ENCODE results near the gene TTC21A.

The TTC21A gene

DNA sequence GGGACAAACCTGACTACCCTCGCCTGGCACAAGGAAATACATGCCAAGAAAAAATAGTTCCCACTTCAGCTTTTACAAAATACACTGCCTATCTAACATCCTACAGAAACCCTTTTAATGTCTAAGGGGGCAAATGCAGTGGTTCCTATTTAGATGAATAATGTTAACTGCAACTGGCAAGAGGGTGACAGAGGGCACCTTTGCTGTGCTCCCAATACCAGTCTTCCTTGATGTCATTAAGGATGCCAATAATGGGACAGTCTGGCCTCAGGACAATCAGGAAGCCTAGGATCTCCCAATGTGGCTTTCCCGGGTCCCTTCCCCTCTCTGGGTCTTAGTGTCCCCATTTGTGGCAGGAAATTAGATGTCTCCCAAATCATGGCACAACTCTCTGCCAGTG lies 32.0 kb downstream of the TTC21A start:
- TF ChIP-seq CTCF (IDR thresholded peaks at IDR 0.05; ENCODE audit: low read depth, low read length), result no peak
- TF ChIP-seq, protein P1, sequence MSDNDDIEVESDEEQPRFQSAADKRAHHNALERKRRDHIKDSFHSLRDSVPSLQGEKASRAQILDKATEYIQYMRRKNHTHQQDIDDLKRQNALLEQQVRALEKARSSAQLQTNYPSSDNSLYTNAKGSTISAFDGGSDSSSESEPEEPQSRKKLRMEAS (IDR thresholded peaks at IDR 0.05; ENCODE audit: low read depth, low read length), result no peak
- no peak for TF ChIP-seq POLR2A (IDR thresholded peaks at IDR 0.05; ENCODE audit: extremely low read depth, insufficient read length)
- no peak for TF ChIP-seq MYC (IDR thresholded peaks at IDR 0.05; ENCODE audit: low read depth, low read length)
- DNase-seq (ENCODE audit: low read depth), result no peak
- no peak overlapping the region for H3K4me3 ChIP-seq (ENCODE audit: low read depth, low read length)

- H3K4me3 ChIP-seq (ENCODE audit: low read depth, low read length), result no peak overlapping the region
- DNase-seq (ENCODE audit: low read depth), result no peak
- TF ChIP-seq CTCF (IDR thresholded peaks at IDR 0.05; ENCODE audit: low read depth, low read length) (no peak), POLR2A (IDR thresholded peaks at IDR 0.05; ENCODE audit: extremely low read depth, insufficient read length) (no peak), MYC (IDR thresholded peaks at IDR 0.05; ENCODE audit: low read depth, low read length) (no peak)
- TF ChIP-seq, protein P1 (IDR thresholded peaks at IDR 0.05; ENCODE audit: low read depth, low read length), result no peak
Observed at GRCh38 chr3:39140341-39140971, 33.0 kb downstream of the TTC21A start.

GRCh38 chr3:39141171-39141995 lies 33.9 kb downstream of the TTC21A start:
- no peak for DNase-seq (ENCODE audit: low read depth)

DNA sequence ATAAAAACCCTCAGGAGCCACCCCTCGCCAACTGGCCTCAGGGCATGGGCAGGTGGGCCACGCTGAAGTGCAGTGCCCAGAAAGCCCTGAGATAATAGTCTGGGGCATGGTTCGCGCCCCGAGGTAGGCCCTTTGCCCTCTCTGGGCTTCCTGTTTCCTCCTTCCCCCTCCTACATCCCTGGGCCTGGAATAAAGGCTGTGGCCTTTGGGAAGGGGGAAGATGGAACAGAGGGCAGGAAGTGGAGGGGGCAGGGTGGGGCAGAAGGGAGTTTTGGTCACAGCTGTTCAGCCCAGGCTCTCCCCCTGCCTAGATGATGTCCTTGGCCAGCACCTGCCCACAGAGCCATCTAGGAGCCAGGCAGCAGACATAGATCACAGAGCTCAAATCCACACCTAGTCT lies 34.6 kb downstream of the TTC21A start:
- no peak for TF ChIP-seq MYC (IDR thresholded peaks at IDR 0.05; ENCODE audit: low read depth, low read length)
- TF ChIP-seq, protein P1 (IDR thresholded peaks at IDR 0.05; ENCODE audit: low read depth, low read length), result no peak
- no peak for TF ChIP-seq POLR2A (IDR thresholded peaks at IDR 0.05; ENCODE audit: extremely low read depth, insufficient read length)
- no peak for TF ChIP-seq CTCF (IDR thresholded peaks at IDR 0.05; ENCODE audit: low read depth, low read length)
- no peak overlapping the region for H3K4me3 ChIP-seq (ENCODE audit: low read depth, low read length)
- DNase-seq (ENCODE audit: low read depth), result no peak

More at GRCh38 chr3:39141171-39141995, 33.9 kb downstream of the TTC21A start:
- TF ChIP-seq CTCF (IDR thresholded peaks at IDR 0.05; ENCODE audit: low read depth, low read length) (no peak), POLR2A (IDR thresholded peaks at IDR 0.05; ENCODE audit: extremely low read depth, insufficient read length) (no peak), MYC (IDR thresholded peaks at IDR 0.05; ENCODE audit: low read depth, low read length) (no peak)
- TF ChIP-seq, protein P1 (IDR thresholded peaks at IDR 0.05; ENCODE audit: low read depth, low read length), result no peak
- no peak overlapping the region for H3K4me3 ChIP-seq (ENCODE audit: low read depth, low read length)

DNA sequence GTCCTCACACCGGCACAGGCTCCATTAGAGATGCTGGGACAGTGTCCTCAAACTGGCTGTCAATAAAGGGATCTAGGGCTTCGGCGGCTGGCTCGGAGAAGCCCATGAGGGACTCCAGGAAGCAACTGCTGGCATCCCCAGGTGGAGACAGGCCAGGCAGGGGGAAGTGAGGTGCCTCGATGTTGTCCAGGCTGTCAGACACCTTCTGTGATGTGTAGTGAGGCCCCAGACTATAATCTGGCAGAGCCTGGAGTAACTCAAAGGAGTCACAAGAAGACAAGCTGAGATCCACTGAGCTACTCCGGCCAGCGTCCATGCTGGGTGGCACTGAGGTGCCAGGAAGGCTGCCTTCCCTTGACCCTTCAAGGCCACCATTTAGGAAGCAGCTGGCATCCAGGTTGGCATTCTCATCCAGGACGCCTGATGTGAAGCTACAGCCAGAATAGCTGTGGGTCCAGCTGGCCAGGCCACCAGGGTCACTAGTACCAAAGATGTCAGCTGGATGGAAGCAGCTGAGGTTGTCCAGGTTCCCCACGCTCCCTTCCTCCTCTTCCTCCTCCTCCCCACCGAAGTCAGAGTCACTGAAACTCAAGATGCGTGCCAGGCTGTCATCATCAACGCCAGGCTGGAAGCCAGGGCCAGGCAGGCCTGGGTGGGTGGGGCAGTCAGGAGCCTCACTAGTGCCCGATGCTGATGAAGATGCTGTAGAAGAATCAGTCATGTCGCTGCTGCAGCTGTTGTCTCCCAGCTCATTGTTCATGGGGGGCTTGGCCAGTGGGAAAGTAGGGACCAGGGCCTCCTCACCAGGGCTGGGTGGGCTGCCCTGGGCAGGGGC lies 35.8 kb downstream of the TTC21A start:
- TF ChIP-seq CTCF (IDR thresholded peaks at IDR 0.05; ENCODE audit: low read depth, low read length) (no peak), POLR2A (IDR thresholded peaks at IDR 0.05; ENCODE audit: extremely low read depth, insufficient read length) (no peak), MYC (IDR thresholded peaks at IDR 0.05; ENCODE audit: low read depth, low read length) (no peak)
- TF ChIP-seq, protein P1 (IDR thresholded peaks at IDR 0.05; ENCODE audit: low read depth, low read length), result no peak
- no peak overlapping the region for H3K4me3 ChIP-seq (ENCODE audit: low read depth, low read length)
- DNase-seq (ENCODE audit: low read depth), result no peak
